NCI-H187 treated with DMSO at 0.1 percent for 48 hours (cell line): ENCODE measurements around the gene RTP5.
"Not testable (repeated sequence)": the region's sequence is repeated elsewhere in the genome, so short reads cannot be mapped to it uniquely, and the experiment has no call there.

Experiments
- DNase-seq: peaks from one replicate; lab custom pipeline; 2025; lab: John Stamatoyannopoulos, UW

Gene RTP5

GRCh38 chr2:241869087-241869961, at the start of gene RTP5:
RTP5 (plus strand) TSS chr2:241869729; CDS start chr2:241869757, 28 bp downstream.
- no peak for DNase-seq

DNA sequence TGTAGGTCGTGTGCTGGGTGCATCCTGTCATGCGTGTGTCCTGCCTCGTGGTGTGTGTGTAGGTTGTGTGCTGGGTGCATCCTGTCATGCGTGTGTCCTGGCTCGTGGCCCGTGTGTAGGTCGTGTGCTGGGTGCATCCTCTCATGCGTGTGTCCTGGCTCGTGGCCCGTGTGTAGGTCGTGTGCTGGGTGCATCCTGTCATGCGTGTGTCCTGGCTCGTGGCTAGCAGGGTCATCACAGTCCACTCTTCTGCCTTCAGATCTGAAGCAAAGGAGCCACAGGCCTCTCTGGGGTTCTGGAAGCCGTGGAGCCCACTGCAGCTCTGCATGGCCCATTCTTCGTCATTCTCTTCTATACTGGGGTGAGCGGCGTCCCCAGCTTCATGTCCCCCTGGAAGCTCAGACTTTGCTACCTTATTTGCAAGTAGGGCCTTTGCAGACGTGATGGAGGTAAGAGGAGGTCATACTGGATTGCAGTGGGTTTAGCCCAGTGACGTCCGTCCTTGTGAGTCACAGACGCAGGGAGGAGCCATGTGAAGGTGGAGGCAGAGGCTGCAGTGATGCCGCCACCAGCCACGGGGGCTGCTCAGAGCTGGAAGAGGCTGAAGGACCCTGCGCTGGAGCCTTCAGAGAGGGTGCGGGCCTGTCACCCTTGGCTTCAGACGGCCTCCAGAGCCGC, 49.4 kb upstream of the RTP5 start:
- DNase-seq: not testable (repeated sequence)

DNA sequence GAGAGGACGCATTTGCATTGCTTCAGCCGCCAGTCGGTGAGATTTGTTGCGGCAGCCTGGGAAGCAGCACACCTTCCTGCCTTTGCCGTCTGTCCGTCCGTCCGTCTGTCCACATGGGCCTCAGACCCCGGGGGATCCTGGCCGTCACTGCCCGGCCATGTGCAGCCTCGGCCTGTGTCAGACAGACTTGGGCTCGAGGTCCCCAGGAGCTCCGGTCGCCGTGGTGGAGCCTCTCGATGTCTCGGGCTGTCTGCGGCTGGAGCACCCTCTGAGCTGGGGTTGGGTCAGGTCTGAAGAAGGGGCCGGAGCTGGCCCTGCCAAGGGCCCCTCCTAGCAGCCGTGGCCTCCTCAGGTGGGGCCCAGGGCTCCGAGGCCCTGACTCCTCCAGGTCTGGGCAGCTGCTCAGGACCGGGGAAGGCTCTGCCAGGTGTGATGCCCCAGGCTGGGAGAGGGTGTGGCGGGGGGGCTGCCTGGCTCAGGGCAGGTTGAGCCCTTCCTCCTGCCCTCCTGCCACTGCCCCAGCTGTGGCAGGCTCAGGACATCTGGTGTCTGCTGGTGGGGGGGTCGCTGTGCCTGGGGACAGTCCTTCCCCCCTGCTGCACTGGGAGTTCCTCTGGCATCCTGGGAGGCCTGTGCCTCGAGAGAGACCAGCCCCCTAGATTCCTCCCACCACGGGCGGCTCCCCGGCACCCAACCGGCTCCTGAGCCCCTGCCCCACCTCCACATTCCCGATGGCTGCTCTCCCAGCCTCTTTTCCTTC, 48.7 kb upstream of the RTP5 start:
- no peak for DNase-seq

- no peak for DNase-seq
These were observed 47.9 kb upstream of the RTP5 start for GRCh38 chr2:241821460-241822263.

GRCh38 chr2:241822264-241822623, 47.3 kb upstream of the RTP5 start:
- DNase-seq: no peak

DNA sequence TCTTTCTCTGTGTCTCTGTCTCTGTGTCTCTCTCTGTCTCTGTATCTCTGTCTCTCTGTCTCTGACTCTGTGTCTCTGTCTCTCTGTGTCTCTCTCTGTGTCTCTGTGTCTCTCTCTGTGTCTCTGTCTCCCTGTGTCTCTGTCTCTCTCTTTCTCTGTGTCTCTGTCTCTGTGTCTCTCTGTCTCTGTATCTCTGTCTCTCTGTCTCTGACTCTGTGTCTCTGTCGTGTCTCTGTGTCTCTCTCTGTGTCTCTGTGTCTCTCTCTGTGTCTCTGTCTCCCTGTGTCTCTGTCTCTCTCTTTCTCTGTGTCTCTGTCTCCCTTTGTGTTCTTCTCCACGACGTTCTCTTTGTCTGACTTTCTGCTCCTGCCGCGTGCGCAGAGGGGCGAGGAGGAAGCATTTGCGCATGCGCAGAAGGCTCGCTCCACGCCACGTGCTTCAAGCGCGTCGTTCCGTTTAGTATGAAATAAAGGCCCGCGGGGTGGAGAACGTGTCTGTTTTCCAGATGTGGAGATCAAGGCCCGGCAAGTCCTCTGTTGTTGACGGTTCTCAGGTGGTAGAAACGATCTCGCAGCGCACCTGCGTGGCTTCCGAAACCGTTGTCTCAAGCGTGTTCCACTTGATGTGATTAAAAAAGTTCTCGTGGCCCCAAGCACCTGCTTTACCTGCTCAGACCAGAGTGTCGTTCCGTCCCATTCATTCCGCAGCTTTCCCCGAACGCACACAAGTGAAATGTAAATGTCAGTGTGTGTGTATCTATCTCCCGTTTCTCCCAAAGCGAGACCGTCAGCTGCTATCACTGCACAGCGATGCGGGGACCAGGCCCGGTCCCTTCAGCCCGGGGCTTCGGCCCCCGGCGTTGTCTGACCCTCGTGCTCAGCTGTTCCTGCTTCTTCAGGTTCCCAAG, 45.7 kb upstream of the RTP5 start:
- DNase-seq: not testable (repeated sequence)

DNA sequence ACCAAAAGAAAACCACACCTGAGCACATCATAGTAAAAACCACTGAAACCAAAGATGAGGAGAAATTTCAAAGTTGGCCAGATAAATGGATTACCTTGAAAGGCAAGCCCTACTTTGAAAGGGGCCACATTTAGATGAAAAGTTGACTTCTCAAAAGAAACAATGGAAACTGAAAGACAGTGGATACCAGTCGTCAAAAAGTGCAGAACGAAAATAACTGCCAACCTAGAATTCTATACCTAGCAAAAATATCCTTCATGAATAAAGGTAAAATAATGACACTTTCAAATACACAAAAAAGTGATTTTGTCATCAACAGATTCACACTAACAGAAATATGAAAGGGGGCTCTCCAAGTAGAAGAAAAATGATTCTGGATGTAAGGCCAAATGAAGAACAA, 42.1 kb upstream of the RTP5 start:
- DNase-seq: no peak

DNA sequence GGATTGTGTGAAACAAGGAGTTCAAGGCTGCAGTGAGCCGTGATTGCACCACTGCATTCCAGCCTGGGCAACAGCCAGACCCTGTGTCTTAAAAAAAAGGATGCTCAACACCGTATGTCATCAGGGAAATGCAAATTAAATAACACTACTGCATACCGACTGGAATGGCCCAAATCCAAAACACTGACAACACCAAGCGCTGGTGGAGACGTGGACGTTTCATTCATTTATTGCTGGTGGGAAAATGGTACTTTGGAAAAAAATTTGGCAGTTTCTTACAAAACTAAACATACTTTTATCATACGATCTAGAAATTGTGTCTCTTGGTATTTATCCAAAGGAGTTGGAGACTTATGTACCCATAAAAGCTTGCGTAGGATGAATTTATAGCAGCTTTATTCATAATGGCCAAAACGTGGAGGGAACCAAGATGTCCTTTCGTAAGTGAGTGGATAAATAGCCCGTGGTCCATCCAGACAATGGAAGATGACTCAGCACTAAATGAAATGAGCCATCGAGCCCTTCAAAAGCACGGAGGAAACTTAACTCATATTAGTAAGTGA, 36.3 kb upstream of the RTP5 start:
- DNase-seq: no peak

- DNase-seq: not testable (repeated sequence)
These were observed 35.6 kb upstream of the RTP5 start for GRCh38 chr2:241833756-241834526.

DNA sequence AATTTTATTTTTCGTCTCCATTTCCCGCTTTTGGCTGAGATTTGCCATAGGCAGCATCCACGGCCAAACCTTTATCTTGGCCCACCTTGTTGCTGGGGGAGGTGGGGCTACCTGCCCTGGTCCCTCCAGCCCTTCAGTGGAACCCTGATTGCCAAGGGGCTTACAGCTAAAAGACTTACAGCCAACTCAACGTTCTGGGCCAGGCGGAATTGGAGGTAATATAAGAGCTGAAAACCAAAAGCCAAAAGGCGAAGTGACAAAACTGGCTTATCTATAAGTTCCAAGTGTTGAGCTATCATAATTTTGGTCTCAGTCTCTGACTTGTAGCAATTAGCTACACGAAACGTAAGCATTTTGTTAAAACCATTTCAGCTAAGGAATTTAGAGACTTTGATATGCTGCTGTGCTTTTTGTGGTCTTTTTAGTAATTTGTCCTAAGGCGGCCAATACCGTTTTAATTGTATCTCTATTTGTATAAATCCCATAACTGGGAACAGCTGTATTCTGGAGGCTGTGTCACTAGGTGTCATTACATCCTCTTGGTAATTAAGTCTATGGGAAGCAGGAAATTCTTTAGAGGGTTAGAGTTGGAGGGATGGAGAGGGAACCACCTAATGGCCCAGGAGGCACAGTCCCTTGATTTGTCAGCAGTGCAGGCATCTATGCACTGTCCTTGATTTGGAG, 34.9 kb upstream of the RTP5 start:
- DNase-seq: no peak

GRCh38 chr2:241835611-241836010, 33.9 kb upstream of the RTP5 start:
- DNase-seq: no peak

DNA sequence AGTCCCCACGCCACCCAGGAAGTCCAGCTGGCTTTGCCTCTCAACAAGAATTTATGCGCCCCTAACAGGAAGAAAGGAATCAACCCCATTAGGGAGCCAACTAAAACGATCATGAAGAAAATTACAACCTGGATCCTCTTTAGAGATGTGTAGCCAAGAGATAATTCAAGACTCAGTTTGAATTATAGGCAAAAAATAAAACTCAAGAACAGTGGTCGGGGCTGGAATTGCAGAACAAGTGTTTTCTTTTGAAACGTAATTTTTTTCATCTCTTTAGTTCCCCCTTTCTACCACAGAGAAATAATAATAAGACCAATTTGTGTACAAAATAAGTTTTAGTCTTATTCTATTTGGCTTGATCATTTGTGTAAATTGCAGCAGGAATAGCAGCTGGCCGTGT, 33.2 kb upstream of the RTP5 start:
- no peak for DNase-seq

GRCh38 chr2:241837197-241837965, 32.1 kb upstream of the RTP5 start:
- DNase-seq: no peak

DNA sequence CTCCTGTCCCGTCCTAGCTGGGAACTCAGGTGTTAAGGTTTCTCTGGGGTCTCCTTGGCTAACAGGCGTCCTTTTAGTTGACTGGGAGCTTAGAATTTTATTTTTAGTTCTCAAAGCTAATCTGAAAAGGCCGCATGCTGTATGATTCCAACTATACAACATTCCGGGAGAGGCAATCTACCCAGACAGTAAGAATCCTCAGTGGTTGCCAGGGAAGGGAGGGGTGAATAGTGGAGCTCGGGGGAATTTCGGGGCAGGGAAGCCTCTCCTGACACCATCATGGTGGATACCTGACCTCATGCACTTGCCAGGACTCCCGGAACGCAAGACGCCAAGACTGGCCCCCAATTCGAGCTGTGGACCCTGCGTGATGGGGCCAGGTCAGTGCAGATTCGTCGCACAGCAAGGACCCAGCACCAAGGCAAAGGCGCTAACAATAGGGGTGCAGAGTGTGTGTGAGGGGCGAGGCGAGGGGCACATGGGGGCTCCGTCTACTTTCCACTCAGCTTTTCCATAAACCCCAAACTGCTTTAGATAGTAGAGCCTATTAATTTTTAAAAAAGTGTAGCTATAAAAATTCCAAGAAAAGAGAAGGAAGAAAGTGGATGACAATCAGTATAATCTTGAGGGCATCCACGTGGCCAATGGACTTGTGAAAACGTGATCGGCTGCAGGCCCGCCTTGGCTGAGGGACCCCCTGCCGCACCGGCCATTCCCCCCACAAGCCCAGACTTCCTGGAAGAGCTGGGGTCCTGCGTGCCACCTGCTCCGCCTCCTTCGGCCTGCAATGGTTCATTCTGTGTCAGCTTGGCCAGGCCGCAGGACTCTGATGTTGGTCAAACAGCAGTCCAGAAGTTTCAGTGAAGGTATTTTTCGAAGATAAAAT, 28.1 kb upstream of the RTP5 start:
- no peak for DNase-seq

DNA sequence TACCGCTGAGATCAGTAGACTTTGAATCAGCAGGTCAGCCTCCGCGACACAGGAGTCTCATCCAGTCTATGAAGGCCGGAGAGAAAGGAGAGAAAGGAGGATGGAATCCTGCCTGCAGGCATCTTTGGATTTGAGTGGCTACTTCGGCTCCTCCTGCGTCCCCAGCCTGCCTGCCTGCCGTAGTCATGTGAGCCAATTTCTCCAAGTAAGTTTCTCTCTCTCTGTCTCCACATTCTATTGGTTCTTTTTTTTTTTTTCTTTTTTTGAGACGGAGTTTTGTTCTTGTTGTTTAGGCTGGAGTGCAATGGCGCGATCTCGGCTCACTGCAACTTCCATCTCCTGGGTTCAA, 27.5 kb upstream of the RTP5 start:
- DNase-seq: no peak

- DNase-seq: no peak
These were observed 26.8 kb upstream of the RTP5 start for GRCh38 chr2:241842620-241843211.
